CD14-positive monocyte (primary cell): ENCODE measurements around the gene MARCHF3. TPM values are rescaled to one million over a fixed set of nuclear protein-coding genes. Genes with fewer than 3 reads are reported as not detected.

Source experiments
- DNase-seq, 3 donors: peaks; one replicate each; pipeline ENCODE4 v3.0.0-alpha.2; 2011 to 2022
- H2AFZ ChIP-seq: 2 replicates; pipeline ENCODE4 v1.6.0; 2012; ENCODE audit warnings: mild to moderate bottlenecking, low read depth, low read length, inconsistent platforms; ENCODE audit not compliant: insufficient read depth, poor library complexity, severe bottlenecking
- H3K27ac ChIP-seq, 2 donors: 1 replicate in 1 of 2; 2 replicates in 1 of 2; pipeline ENCODE4 v1.5.1; 2012 to 2013; ENCODE audit warnings: low read length in 2 of 2, control low read depth in 1 of 2, inconsistent platforms in 1 of 2, low read depth in 1 of 2, mild to moderate bottlenecking in 1 of 2
- H3K27me3 ChIP-seq, 2 donors: one replicate each; pipeline versions ENCODE4 v1.6.0 to v1.6.1; 2011 to 2013; ENCODE audit warnings: low read length in 2 of 2; ENCODE audit not compliant: control insufficient read depth in 2 of 2, insufficient read depth in 2 of 2
- H3K36me3 ChIP-seq, 2 donors: replicated peaks in 1 of 2; 1 replicate in 1 of 2; 2 replicates in 1 of 2; pipeline versions ENCODE4 v1.5.1 to v1.6.1; 2012 to 2013; ENCODE audit warnings: low read length in 2 of 2, control low read depth in 1 of 2, inconsistent platforms in 1 of 2, mild to moderate bottlenecking in 1 of 2; ENCODE audit not compliant: insufficient read depth in 2 of 2, control insufficient read depth in 1 of 2
- H3K4me1 ChIP-seq, 2 donors: 1 replicate in 1 of 2; 2 replicates in 1 of 2; pipeline versions ENCODE4 v1.5.1 to v1.6.1; 2012 to 2013; ENCODE audit warnings: low read length in 2 of 2, control low read depth in 1 of 2, inconsistent platforms in 1 of 2, mild to moderate bottlenecking in 1 of 2, moderate library complexity in 1 of 2; ENCODE audit not compliant: insufficient read depth in 2 of 2, control insufficient read depth in 1 of 2
- H3K4me2 ChIP-seq: replicated peaks from 2 replicates; pipeline ENCODE3; 2012; ENCODE audit warnings: low read length, moderate library complexity, mild to moderate bottlenecking; ENCODE audit not compliant: poor library complexity, severe bottlenecking; ENCODE audit errors: extremely low read depth
- H3K4me3 ChIP-seq, 3 experiments: fragments of 200-600 bp in 1 of 3; sonication (generic) in 1 of 3; replicated peaks in 1 of 3; 1 replicate in 2 of 3; 2 replicates in 1 of 3; pipeline ENCODE4 v1.5.1; 2011 to 2013; ENCODE audit warnings: low read length in 3 of 3, mild to moderate bottlenecking in 3 of 3, control low read depth in 2 of 3, low read depth in 2 of 3, inconsistent platforms in 1 of 3, moderate library complexity in 1 of 3
- H3K79me2 ChIP-seq: 2 replicates; pipeline ENCODE4 v1.6.0; 2012; ENCODE audit warnings: mild to moderate bottlenecking, control low read depth, inconsistent platforms, low read length, moderate library complexity; ENCODE audit not compliant: insufficient read depth
- H3K9ac ChIP-seq: 2 replicates; pipeline ENCODE4 v1.6.0; 2017; ENCODE audit warnings: low read length, mild to moderate bottlenecking; ENCODE audit not compliant: insufficient read depth, poor library complexity, severe bottlenecking
- H3K9me3 ChIP-seq, 2 donors: replicated peaks in 1 of 2; 1 replicate in 1 of 2; 2 replicates in 1 of 2; pipeline versions ENCODE4 v1.5.1 to v1.6.1; 2012 to 2013; ENCODE audit warnings: low read length in 2 of 2, control low read depth in 1 of 2; ENCODE audit not compliant: control insufficient read depth in 1 of 2, insufficient read depth in 1 of 2
- H4K20me1 ChIP-seq: 2 replicates; pipeline ENCODE4 v1.6.0; 2012; ENCODE audit warnings: mild to moderate bottlenecking, low read length, control low read depth, moderate library complexity; ENCODE audit not compliant: insufficient read depth
- H3K27ac Mint-ChIP-seq, 7 donors: one replicate each; pipeline ENCODE4 v1.8.0; 2020; ENCODE audit warnings: mild to moderate bottlenecking in 7 of 7, mixed read lengths in 7 of 7, moderate library complexity in 6 of 7, inconsistent platforms in 2 of 7
- H3K27me3 Mint-ChIP-seq, 3 donors: one replicate each; pipeline ENCODE4 v1.8.0; 2021 to 2022; ENCODE audit warnings: low read depth in 3 of 3, mild to moderate bottlenecking in 3 of 3, mixed read lengths in 3 of 3, moderate library complexity in 3 of 3, inconsistent platforms in 1 of 3
- H3K36me3 Mint-ChIP-seq, 2 donors: one replicate each; pipeline ENCODE4 v1.8.0; 2020; ENCODE audit warnings: mixed read lengths in 2 of 2, inconsistent platforms in 1 of 2, mild to moderate bottlenecking in 1 of 2
- H3K4me1 Mint-ChIP-seq: one replicate; pipeline ENCODE4 v1.8.0; 2020; ENCODE audit warnings: mild to moderate bottlenecking, mixed read lengths
- H3K4me3 Mint-ChIP-seq, 2 donors: one replicate each; pipeline ENCODE4 v1.8.0; 2020; ENCODE audit warnings: mild to moderate bottlenecking in 2 of 2, mixed read lengths in 2 of 2, moderate library complexity in 1 of 2
- H3K9me3 Mint-ChIP-seq, 7 donors: one replicate each; pipeline ENCODE4 v1.8.0; 2020 to 2022; ENCODE audit warnings: mixed read lengths in 7 of 7, mild to moderate bottlenecking in 6 of 7, moderate library complexity in 6 of 7, inconsistent platforms in 2 of 7
- WGBS: methylation state at CpG from one replicate; pipeline ENCODE4 v1.1.5; 2013; ENCODE audit warnings: missing lambda C conversion rate; ENCODE audit not compliant: insufficient coverage; 5-methylcytosine and 5-hydroxymethylcytosine counted together
- intact Hi-C, 2 donors: fragments of 100-400 bp; cut with micrococcal nuclease; formaldehyde crosslinking; loops; one replicate each; pipeline versions ENCODE4 v1.15.0 to v1.15.1; 2023
- polyA plus RNA-seq, 3 donors: library from polyadenylated mRNA; depleted of rRNA in 1 of 3; unstranded in 2 of 3; stranded (reverse) in 1 of 3; fragments of 300-500 nt in 2 of 3; fragments of >200 nt in 1 of 3; fragmentation: Illumina TruSeq in 2 of 3; gene quantifications; 1 replicate in 2 of 3; 2 replicates in 1 of 3; pipeline ENCODE4 v1.2.3, GENCODE V29; 2012 to 2021
- TF ChIP-seq, protein P1 (sequence below): fragments of 200-600 bp; IDR thresholded peaks from one replicate; pipeline ENCODE4 v1.8.0; 2022; ENCODE audit warnings: antibody characterized with exemption, mild to moderate bottlenecking

MARCHF3 gene
- polyA plus RNA-seq, 3 donors, result 0.88 to 1.6 (median 0.96) TPM

DNA sequence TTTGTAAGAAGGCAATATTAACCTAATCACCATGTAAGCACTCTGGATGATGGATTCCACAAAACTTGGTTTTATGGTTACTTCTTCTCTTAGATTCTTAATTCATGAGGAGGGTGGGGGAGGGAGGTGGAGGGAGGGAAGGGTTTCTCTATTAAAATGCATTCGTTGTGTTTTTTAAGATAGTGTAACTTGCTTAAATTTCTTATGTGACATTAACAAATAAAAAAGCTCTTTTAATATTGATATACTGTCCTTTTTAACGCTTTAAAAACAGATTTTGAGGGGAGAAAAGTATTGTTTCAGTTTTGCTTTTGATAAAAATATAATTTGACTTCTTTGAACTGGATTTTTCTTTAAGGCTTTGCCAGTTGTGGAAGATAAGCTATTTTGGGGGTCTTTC lies 193.6 kb downstream of the MARCHF3 start:
- Histone ChIP-seq H3K27me3 (no peaks in the 10 kb centered on the region), H3K9ac (no peak overlapping the region), H3K36me3 (peaks cover 55 to 76% of the 10 kb centered on the region in 2 donors), H3K4me1 (no peaks in the 10 kb centered on the region), H4K20me1 (peaks cover under 1% of the 10 kb centered on the region), H3K79me2 (peaks cover 37% of the 10 kb centered on the region), H3K9me3 (no peaks in the 10 kb centered on the region), H2AFZ (no peak overlapping the region), H3K4me2 (no peak overlapping the region), H3K27ac (peak overlapping the region in 1 of 2 donors; percentile 20), H3K4me3 (no peak overlapping the region)
- H3K9me3 Mint-ChIP-seq, result no peaks in the 10 kb centered on the region
- TF ChIP-seq, protein P1, sequence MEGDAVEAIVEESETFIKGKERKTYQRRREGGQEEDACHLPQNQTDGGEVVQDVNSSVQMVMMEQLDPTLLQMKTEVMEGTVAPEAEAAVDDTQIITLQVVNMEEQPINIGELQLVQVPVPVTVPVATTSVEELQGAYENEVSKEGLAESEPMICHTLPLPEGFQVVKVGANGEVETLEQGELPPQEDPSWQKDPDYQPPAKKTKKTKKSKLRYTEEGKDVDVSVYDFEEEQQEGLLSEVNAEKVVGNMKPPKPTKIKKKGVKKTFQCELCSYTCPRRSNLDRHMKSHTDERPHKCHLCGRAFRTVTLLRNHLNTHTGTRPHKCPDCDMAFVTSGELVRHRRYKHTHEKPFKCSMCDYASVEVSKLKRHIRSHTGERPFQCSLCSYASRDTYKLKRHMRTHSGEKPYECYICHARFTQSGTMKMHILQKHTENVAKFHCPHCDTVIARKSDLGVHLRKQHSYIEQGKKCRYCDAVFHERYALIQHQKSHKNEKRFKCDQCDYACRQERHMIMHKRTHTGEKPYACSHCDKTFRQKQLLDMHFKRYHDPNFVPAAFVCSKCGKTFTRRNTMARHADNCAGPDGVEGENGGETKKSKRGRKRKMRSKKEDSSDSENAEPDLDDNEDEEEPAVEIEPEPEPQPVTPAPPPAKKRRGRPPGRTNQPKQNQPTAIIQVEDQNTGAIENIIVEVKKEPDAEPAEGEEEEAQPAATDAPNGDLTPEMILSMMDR, result no peak
- H3K27me3 Mint-ChIP-seq, result no peaks in the 10 kb centered on the region
- no peak for DNase-seq
- no peak overlapping the region for H3K27ac Mint-ChIP-seq
- H3K4me1 Mint-ChIP-seq, result no peaks in the 10 kb centered on the region
- H3K4me3 Mint-ChIP-seq, result no peak overlapping the region
- H3K36me3 Mint-ChIP-seq, result peaks cover 66 to 79% of the 10 kb centered on the region in 2 donors
- intact Hi-C loops, result no loop called here
- WGBS, result no CpG with 5 or more reads among the region's 2 CpGs

DNA sequence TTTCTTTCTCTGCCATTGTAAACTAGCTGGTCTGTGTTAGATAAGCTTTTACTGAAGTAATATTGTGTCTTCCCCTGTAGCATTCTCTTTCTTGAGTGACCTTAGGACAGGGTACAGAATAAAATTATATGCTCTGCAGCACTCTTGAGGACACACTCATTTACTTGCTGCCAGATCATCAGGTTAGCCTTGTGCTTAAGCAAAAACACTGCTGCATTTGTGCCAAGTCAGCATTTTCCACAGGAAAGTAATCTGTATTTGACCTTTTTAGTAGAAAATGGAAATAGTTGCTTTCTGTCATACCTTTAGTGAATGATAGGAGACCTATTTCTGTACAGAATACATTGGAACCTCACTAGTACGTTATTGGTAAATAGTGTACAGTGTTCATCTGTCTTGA lies 199.2 kb downstream of the MARCHF3 start:
- no peak overlapping the region for H2AFZ ChIP-seq
- peak overlapping the region in 2 of 7 donors; percentile 15 to 32 for H3K27ac Mint-ChIP-seq

More for the DNA sequence above, 199.2 kb downstream of the MARCHF3 start:
- no peak overlapping the region for H3K4me3 Mint-ChIP-seq
- Histone ChIP-seq H3K9me3 (no peaks in the 10 kb centered on the region), H3K4me1 (no peaks in the 10 kb centered on the region), H3K4me2 (no peak overlapping the region), H3K27ac (peak overlapping the region in 1 of 2 donors; percentile 59), H3K4me3 (no peak overlapping the region), H3K27me3 (no peaks in the 10 kb centered on the region), H4K20me1 (peaks cover 10% of the 10 kb centered on the region), H3K9ac (no peak overlapping the region), H3K79me2 (peaks cover 88% of the 10 kb centered on the region), H3K36me3 (peaks cover 88 to 100% of the 10 kb centered on the region in 2 donors)
- WGBS, result no CpG with 5 or more reads among the region's 1 CpG
- H3K36me3 Mint-ChIP-seq, result peaks cover 79 to 83% of the 10 kb centered on the region in 2 donors
- TF ChIP-seq, protein P1, result no peak
- intact Hi-C loops, result no loop called here
- H3K27me3 Mint-ChIP-seq, result no peaks in the 10 kb centered on the region
- no peaks in the 10 kb centered on the region for H3K9me3 Mint-ChIP-seq
- H3K4me1 Mint-ChIP-seq, result no peaks in the 10 kb centered on the region
- no peak for DNase-seq
